ENCODE measurements around the gene PLCL1.
"Not testable (repeated sequence)": the region's sequence is repeated elsewhere in the genome, so short reads cannot be mapped to it uniquely, and the experiment has no call there.

Gene PLCL1

DNA sequence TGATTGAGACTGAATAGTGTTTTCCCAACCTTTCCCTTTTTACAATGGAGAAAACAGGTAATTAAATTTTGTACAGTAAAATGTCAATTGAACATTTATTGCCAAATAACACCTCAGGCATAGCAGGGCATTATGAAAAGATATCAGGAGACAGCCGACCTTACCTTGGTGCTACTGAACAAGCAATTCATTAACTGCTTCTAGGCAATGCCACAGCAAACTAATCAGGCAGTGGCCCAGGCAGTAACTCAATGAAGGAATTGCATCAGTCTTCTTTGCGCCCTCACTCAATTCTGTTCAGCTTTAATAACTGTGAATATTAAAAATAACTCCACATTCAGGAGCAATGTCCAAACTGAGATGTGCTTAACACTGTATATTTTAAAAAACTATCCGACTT lies 6.1 kb downstream of the PLCL1 start:
- no peak for DNase-seq

- no peak for DNase-seq
These were observed 8.8 kb downstream of the PLCL1 start for GRCh38 chr2:197813093-197813787.

GRCh38 chr2:197814526-197814925 lies 10.1 kb downstream of the PLCL1 start:
- DNase-seq, result no peak

DNA sequence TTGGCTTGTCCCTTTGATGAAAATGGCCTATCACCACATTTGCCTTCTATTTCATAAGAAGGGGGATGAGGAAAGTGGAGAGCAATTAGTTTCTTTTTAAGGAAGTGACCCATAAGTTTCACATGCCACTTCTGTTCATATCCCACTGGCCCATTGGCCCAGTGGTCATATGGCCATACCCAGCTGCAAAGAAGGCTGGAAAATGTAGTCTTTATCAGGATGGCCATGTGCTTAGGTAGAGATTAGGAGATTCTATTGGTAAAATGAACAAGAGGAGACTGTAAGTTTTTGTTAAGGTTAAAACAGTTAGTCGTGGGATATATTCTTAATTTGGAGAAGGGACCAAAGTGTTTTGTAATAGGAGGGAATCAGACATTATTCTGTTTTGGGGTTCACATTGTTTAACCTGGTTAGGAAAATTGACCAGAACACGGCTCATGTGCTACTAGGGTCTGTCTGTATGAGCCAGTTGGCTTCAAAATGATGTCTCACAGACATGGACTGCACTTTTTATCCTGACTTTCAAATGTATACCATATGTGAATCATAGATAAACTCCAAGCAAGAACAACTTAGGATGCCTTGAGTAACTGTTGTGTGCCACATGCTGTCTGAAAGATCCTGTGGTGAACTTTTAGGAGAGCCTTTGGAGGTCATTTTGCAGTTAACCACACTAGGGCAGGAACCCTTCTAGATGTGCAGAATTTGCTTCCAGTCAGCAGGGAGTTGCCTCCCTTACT lies 17.3 kb downstream of the PLCL1 start:
- DNase-seq, result no peak

DNA sequence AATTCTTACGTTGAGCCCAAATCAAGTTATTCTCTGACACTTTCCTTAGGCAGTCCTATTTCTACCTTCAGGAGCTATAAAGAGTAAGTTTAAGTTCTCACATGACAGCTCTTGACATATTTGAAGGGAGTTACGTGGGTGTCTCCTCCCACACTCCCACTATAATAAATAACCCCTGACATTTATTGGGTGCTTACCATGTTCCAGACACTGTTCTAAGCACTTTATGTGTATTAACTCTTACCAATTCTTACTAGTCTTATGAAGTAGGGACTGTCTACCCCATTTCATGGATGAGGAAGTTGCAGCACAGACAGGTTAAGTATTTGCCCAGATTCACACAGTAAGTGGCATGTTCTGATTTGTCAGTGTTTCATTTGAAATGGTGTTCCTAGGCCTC lies 17.9 kb downstream of the PLCL1 start:
- DNase-seq, result no peak

DNA sequence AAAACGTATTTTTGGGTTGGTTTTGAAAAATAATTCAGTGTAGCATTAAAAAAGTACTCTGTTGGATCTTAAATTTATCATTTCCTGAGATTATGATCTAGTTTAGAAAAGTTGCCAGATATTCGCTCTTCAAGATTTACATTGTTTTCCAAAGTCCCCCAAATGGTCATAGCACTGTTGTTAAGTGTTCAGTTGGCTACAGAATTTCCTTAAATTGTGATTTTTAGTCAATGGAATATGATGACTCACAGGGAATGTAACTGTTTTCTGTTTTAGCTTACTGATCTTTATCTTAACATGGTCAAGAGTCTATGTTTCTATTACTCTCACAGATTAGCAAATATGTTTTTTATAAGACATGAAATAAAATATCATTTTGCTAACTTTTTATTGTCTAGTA lies 23.2 kb downstream of the PLCL1 start:
- DNase-seq, result no peak

DNA sequence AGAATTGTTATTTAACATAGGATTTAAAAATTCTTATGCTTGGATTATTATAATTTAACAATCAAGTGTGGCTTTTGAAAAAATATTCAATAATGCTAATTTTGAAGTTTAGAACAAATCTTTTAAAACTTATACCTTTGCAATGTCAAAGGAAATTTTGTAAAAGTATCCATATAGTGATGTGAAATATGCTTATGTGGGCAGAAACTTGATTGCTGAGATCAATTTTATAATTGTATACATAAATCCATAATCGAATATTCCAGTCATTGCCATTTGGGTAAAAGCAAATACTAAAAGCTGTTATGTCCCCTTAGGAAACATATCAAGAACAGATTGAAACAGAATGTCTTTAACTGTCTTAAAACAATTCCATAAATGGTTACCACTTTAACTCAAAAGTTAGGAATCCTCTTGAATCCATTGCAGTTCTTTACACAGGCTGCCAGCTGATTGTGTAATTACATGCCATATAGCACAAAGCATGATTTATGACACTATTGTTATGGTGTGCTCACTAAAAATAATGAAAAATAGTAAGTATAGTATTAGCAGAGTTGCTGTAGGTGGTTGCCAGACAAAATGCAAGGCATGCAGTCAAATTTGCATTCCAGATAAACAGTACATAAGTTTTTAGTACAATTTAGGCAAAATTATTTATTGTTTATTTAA lies 24.2 kb downstream of the PLCL1 start:
- no peak for DNase-seq

- DNase-seq, result not testable (repeated sequence)
These were observed 30.4 kb downstream of the PLCL1 start for GRCh38 chr2:197834771-197835170.

DNA sequence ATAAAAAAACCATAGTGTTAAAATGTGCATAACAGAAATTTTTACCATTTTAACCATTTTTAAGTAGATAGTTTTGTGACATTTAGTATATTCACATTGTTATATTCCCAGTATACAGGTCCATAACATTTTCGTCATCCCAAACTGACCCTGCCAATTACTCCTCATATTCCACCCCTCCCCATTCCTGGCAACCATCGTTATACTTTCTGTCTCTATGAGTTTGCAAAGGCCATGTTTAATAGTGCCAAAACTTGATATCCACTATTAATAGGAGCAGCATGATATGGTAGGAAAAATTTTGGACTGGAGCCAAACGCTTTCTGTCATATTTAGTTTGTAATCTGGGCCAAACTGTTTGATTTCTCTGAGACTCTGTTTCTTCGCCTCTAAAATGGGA lies 30.9 kb downstream of the PLCL1 start:
- DNase-seq, result no peak

DNA sequence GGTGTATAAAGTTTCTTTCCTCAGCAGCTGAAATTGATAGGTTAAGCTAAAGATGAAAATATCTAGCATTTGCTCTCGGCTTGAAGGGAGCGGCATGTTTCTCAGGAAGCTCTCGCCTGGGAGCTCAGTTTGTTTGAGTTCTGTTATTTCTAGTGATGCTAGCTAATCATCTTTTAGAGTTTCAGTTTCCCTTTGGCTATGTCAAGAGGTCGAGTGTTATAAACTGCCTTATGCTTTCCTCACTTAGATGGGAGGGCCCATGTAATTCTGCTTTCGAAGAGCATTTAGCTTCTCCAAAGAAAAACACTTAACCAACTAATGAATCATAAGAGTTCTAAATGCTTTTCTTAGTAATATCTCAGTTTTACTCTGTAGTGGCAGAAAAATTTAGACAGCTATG lies 33.6 kb downstream of the PLCL1 start:
- DNase-seq, result no peak

- DNase-seq, result no peak
These were observed 34.2 kb downstream of the PLCL1 start for GRCh38 chr2:197838579-197838978.

DNA sequence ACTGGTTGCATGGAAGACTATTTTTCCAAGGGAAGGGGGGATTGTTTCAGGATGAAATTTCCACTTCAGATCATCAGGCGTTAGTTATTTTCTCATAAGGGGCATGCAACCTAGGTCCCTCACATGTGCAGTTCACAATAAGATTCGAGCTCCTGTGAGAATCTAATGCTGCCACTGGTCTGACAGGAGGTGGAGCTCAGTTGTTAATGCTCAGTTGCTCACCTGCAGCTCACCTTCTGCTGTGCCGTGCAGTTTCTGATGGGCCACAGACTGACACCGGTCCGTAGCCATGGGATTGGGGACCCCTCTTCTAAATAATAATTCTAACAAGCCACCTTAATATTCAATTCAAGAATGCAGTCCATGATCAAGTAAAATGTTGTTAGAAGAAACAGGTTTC lies 34.9 kb downstream of the PLCL1 start:
- DNase-seq, result no peak

DNA sequence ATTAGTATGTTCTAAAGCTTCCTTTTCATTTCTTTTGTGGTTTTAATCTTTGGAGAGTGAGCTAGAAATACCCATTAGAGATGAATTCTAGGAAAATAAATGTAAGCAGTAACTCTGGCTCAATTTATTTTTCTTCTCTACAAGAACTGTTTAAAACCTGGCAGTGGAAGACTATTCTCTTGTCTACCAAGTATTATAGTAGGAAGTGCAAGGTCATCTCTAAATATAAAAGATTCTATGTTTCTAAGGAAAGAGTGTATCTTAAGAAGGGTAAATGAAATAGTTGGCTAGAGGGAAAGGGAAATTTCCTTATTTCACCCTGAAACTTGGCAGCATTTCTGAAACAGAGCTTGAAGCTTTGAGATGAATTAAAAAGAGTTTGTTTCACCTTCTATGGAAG lies 35.5 kb downstream of the PLCL1 start:
- no peak for DNase-seq

- no peak for DNase-seq
These were observed 41.7 kb downstream of the PLCL1 start for GRCh38 chr2:197846128-197846527.

GRCh38 chr2:197846777-197847176 lies 42.4 kb downstream of the PLCL1 start:
- DNase-seq, result no peak

DNA sequence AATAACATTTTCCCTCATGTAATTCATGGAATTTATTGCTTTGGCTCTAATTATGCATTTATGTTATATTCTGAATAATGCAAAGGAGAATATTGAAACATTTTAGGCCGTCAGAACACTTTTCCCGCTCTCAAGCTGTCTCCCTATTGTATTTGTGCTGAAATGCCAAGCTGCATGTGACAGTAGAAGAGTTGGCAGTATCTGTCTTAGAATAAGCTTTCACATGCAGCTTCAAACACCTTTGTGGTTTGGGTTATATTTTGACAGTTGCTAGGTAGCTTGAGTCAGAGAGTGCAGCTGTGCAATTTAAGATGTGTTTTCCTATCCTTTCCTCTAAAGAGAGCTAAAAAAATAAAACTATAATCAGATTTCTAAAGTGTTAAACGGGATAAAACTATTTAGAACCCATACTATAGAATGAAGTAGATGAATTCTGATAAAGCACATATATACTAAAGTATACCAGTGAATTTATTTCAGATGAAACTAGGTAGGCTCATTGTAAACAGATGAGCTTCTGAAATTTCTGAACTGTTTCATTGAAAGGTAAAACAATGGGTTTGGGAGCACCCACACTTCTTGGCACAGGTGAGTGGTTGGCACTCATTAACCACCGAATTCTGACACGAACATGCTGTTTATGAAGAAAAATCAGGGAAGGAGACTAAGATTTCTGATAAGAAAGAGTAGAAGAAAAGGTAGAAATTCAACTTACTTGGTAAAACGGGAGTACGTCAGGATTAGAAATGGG lies 43.4 kb downstream of the PLCL1 start:
- no peak for DNase-seq

GRCh38 chr2:197848602-197849001 lies 44.2 kb downstream of the PLCL1 start:
- no peak for DNase-seq

GRCh38 chr2:197850882-197851450 lies 46.6 kb downstream of the PLCL1 start:
- DNase-seq, result no peak

DNA sequence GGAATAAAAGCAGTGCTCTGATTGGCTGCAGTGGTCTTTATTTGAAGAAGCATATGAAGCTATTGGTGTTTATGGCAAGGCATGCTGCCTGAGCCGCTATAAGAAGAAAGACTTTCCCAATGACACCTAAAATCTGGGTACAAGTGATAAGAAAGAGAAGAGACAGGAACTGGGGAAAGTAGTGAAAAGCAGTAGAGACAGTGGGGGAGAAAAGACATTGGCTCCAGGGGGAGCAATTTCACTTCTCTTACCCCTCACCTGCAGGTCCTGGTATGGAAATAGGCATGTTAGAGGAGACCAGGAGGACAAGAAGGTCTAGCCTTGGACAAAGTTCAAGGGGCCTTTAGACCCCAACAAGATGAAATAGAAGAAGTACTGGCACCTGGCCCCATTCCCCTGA lies 47.1 kb downstream of the PLCL1 start:
- no peak for DNase-seq

DNA sequence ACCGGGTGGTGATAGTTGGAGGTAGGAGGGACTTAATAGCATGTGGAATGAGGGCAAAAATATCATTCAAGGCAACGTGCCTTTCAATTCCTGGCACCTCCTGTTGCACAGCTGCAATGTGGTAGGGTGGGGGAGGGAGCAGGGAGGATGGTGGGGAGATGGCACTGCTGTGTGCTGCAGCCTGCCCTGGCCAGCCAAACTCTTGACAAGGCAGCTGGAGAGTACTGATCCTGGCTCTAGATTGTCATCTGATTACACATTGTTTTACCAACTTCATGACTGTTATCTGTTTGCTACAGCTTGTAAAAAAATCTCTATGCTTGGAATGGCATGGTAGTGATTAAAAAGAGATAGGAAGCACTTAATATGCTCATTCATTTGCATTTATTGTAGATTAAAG lies 47.7 kb downstream of the PLCL1 start:
- DNase-seq, result no peak

GRCh38 chr2:197853549-197853948 lies 49.2 kb downstream of the PLCL1 start:
- DNase-seq, result no peak

- no peak for DNase-seq
These were observed 53.2 kb downstream of the PLCL1 start for GRCh38 chr2:197857476-197858107.
